Measurements from ENCODE around the gene DLGAP1. TPM values are rescaled to one million over a fixed set of nuclear protein-coding genes. Genes with fewer than 3 reads are reported as not detected.

Gene DLGAP1
- total and polyA plus RNA-seq, 2 donors (not counting 1 experiment from before 2014, with no cell fraction given): 0.07 to 0.61 TPM

DNA sequence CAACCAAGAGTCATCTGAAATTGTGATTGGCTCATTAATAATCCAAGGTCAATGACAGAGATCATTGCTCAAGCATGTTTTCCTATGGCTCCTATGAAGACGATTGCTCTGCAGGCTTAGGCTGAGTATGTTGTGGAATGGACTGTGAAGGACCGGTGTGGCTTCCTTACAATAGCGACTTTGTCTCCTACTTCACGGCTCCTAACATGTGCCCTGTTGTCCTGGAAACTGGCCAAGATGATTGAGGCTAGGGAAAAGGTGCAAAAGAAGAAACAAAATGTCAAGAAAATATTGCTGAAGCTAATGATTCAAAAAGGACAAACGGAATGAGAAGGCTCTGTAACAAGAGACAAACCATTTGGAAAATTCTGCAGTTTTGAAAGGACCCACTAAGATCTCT is 24.3 kb downstream of the DLGAP1 start:
- CTCF ChIA-PET: no interaction called here
- H3K27me3 ChIP-seq (replicated peaks in 1 of 4; ENCODE audit: control extremely low read depth in 1 of 4, control insufficient read depth in 3 of 4, insufficient read depth in 4 of 4, low read length in 3 of 4): no peaks in the 10 kb centered on the region
- H3K4me3 Mint-ChIP-seq: no peak overlapping the region
- no peaks in the 10 kb centered on the region for H4K20me1 ChIP-seq (ENCODE audit: control insufficient read depth, insufficient read depth, low read length, poor library complexity, severe bottlenecking)
- H3K4me3 ChIP-seq (ENCODE audit: control extremely low read depth in 1 of 5, extremely low read depth in 1 of 5, insufficient read depth in 1 of 5, low read depth in 2 of 5, low read length in 4 of 5): no peak overlapping the region
- ATAC-seq (ENCODE audit: low read depth): no peak
- H3K4me2 ChIP-seq (replicated peaks; ENCODE audit: low read depth, low read length, poor library complexity, severe bottlenecking): no peak overlapping the region
- no peak overlapping the region for H3K27ac Mint-ChIP-seq
- intact Hi-C loops (cut with micrococcal nuclease): no loop called here
- H3K79me2 ChIP-seq (ENCODE audit: control insufficient read depth, insufficient read depth, low read length): no peaks in the 10 kb centered on the region
- TF ChIP-seq EZH2 (IDR thresholded peaks at IDR 0.05; ENCODE audit: borderline replicate concordance, insufficient read depth, low read depth, low read length, poor library complexity, severe bottlenecking): no peak
- no peak for TF ChIP-seq CTCF (IDR thresholded peaks at IDR 0.05)
- WGBS (ENCODE audit: insufficient coverage): 89% methylated on average over 1 of the region's 5 CpGs
- no peak overlapping the region for H3K9ac ChIP-seq (ENCODE audit: low read length)
- no peaks in the 10 kb centered on the region for H3K9me3 ChIP-seq (ENCODE audit: control extremely low read depth in 1 of 3, control insufficient read depth in 2 of 3, insufficient read depth in 1 of 3, low read length in 2 of 3)
- DNase-seq: no peak
- no peaks in the 10 kb centered on the region for H3K4me1 ChIP-seq (ENCODE audit: control insufficient read depth in 2 of 2, insufficient read depth in 2 of 2, low read length in 2 of 2)
- H3K9me3 Mint-ChIP-seq (ENCODE audit: insufficient read depth): no peaks in the 10 kb centered on the region
- no peaks in the 10 kb centered on the region for H3K4me1 Mint-ChIP-seq
- no peaks in the 10 kb centered on the region for H3K36me3 ChIP-seq (replicated peaks in 1 of 2; ENCODE audit: control extremely low read depth in 1 of 2, control insufficient read depth in 1 of 2, extremely low read depth in 1 of 2, insufficient read depth in 2 of 2, low read length in 1 of 2)
- no peak overlapping the region for H2AFZ ChIP-seq (ENCODE audit: insufficient read depth, low read depth, low read length, poor library complexity, severe bottlenecking)
- H3K27me3 Mint-ChIP-seq: no peaks in the 10 kb centered on the region
- POLR2A ChIA-PET: no interaction called here
- no peak overlapping the region for H3K27ac ChIP-seq (ENCODE audit: low read length in 2 of 2)

GRCh38 chr18:4417714-4418113 is 37.4 kb downstream of the DLGAP1 start:
- DNase-seq: no peak
- Histone ChIP-seq H2AFZ (ENCODE audit: insufficient read depth, low read depth, low read length, poor library complexity, severe bottlenecking) (no peak overlapping the region), H3K4me3 (ENCODE audit: control extremely low read depth in 1 of 5, extremely low read depth in 1 of 5, insufficient read depth in 1 of 5, low read depth in 2 of 5, low read length in 4 of 5) (no peak overlapping the region), H3K9ac (ENCODE audit: low read length) (no peak overlapping the region), H4K20me1 (ENCODE audit: control insufficient read depth, insufficient read depth, low read length, poor library complexity, severe bottlenecking) (no peaks in the 10 kb centered on the region), H3K27ac (ENCODE audit: low read length in 2 of 2) (no peak overlapping the region), H3K4me2 (replicated peaks; ENCODE audit: low read depth, low read length, poor library complexity, severe bottlenecking) (no peak overlapping the region), H3K36me3 (replicated peaks in 1 of 2; ENCODE audit: control extremely low read depth in 1 of 2, control insufficient read depth in 1 of 2, extremely low read depth in 1 of 2, insufficient read depth in 2 of 2, low read length in 1 of 2) (no peaks in the 10 kb centered on the region), H3K79me2 (ENCODE audit: control insufficient read depth, insufficient read depth, low read length) (no peaks in the 10 kb centered on the region), H3K27me3 (replicated peaks in 1 of 4; ENCODE audit: control extremely low read depth in 1 of 4, control insufficient read depth in 3 of 4, insufficient read depth in 4 of 4, low read length in 3 of 4) (no peaks in the 10 kb centered on the region), H3K9me3 (ENCODE audit: control extremely low read depth in 1 of 3, control insufficient read depth in 2 of 3, insufficient read depth in 1 of 3, low read length in 2 of 3) (no peaks in the 10 kb centered on the region), H3K4me1 (ENCODE audit: control insufficient read depth in 2 of 2, insufficient read depth in 2 of 2, low read length in 2 of 2) (no peaks in the 10 kb centered on the region)
- no peaks in the 10 kb centered on the region for H3K27me3 Mint-ChIP-seq
- no peak for ATAC-seq (ENCODE audit: low read depth)
- no CpG with 5 or more reads among the region's 4 CpGs for WGBS (ENCODE audit: insufficient coverage)
- intact Hi-C loops (cut with micrococcal nuclease): no loop called here
- no peak for TF ChIP-seq CTCF (IDR thresholded peaks at IDR 0.05)
- no peak for TF ChIP-seq EZH2 (IDR thresholded peaks at IDR 0.05; ENCODE audit: borderline replicate concordance, insufficient read depth, low read depth, low read length, poor library complexity, severe bottlenecking)
- POLR2A ChIA-PET: no interaction called here
- no peaks in the 10 kb centered on the region for H3K4me1 Mint-ChIP-seq
- CTCF ChIA-PET: no interaction called here
- no peak overlapping the region for H3K27ac Mint-ChIP-seq
- peaks cover 6% of the 10 kb centered on the region for H3K9me3 Mint-ChIP-seq (ENCODE audit: insufficient read depth)
- H3K4me3 Mint-ChIP-seq: no peak overlapping the region
